Suprapubic skin (tissue), 4 donors: ENCODE measurements around the gene TRIM52.

Experiments used
- POLR2A ChIP-seq, 2 donors: fragments of 450-650 bp; IDR thresholded peaks; one replicate each; pipeline ENCODE4 v1.6.1; 2017; ENCODE audit warnings: antibody characterized with exemption in 2 of 2, mild to moderate bottlenecking in 2 of 2, moderate library complexity in 2 of 2
- POLR2AphosphoS5 ChIP-seq, 3 donors: sonication (generic); formaldehyde crosslinking; IDR thresholded peaks; one replicate each; pipeline ENCODE4 v1.6.1; 2017; ENCODE audit warnings: antibody characterized with exemption in 3 of 3

DNA sequence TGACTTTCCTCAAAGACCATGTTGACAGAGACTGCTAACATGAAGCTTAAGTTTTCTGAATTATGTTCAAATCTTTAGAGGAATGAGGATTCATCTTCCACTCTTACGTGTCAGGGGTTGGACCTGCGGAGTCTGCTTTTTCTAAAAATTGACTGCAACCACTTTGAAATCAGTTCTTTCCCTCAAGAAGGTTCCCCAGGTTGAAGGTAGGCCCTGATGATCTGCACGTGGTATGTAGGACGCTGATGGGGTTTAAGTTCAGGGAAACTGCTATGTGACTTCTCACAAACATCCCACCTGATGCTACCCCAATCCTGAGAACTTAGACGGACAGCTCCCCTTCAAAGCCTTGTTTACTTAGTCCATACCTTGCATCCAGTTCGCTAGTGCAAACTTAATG, 24.5 kb downstream of the TRIM52 start:
- no peak for TF ChIP-seq POLR2A (IDR thresholded peaks at IDR 0.05)
- TF ChIP-seq POLR2AphosphoS5 (IDR thresholded peaks at IDR 0.05) = no peak
